ENCODE data around the gene CD72. TPM values are rescaled to one million over a fixed set of nuclear protein-coding genes. Genes with fewer than 3 reads are reported as not detected.

CD72 gene
- total RNA-seq, 1 donor from 2014 or later: 2.4 TPM

GRCh38 chr9:35609001-35609819 lies 9.0 kb downstream of the CD72 start:
- no peak for DNase-seq (ENCODE audit: low spot score)
- Mint-ChIP-seq H3K9me3 (ENCODE audit: unreplicated experiment) (no peaks in the 10 kb centered on the region), H3K36me3 (ENCODE audit: low read depth, unreplicated experiment) (peaks cover 9% of the 10 kb centered on the region), H3K27ac (ENCODE audit: unreplicated experiment) (no peak overlapping the region), H3K4me1 (ENCODE audit: unreplicated experiment) (peaks cover 5% of the 10 kb centered on the region), H3K27me3 (ENCODE audit: unreplicated experiment) (peaks cover 3% of the 10 kb centered on the region), H3K4me3 (ENCODE audit: unreplicated experiment) (no peak overlapping the region)
- no peak for TF ChIP-seq CTCF (IDR thresholded peaks at IDR 0.05; ENCODE audit: unreplicated experiment)

GRCh38 chr9:35608221-35608620 lies 10.0 kb downstream of the CD72 start:
- H3K27me3 Mint-ChIP-seq (ENCODE audit: unreplicated experiment): peaks cover 3% of the 10 kb centered on the region
- H3K36me3 Mint-ChIP-seq (ENCODE audit: low read depth, unreplicated experiment): peaks cover 12% of the 10 kb centered on the region
- DNase-seq (ENCODE audit: low spot score): no peak
- H3K9me3 Mint-ChIP-seq (ENCODE audit: unreplicated experiment): no peaks in the 10 kb centered on the region
- H3K27ac Mint-ChIP-seq (ENCODE audit: unreplicated experiment): no peak overlapping the region
- TF ChIP-seq CTCF (IDR thresholded peaks at IDR 0.05; ENCODE audit: unreplicated experiment): no peak
- H3K4me3 Mint-ChIP-seq (ENCODE audit: unreplicated experiment): no peak overlapping the region
- H3K4me1 Mint-ChIP-seq (ENCODE audit: unreplicated experiment): peaks cover 12% of the 10 kb centered on the region

- DNase-seq (ENCODE audit: low spot score): no peak
- Mint-ChIP-seq H3K27ac (ENCODE audit: unreplicated experiment) (no peak overlapping the region), H3K9me3 (ENCODE audit: unreplicated experiment) (no peaks in the 10 kb centered on the region)
Observed at GRCh38 chr9:35606726-35607125, 11.5 kb downstream of the CD72 start.

GRCh38 chr9:35606138-35606504 lies 12.1 kb downstream of the CD72 start:
- peaks cover 12% of the 10 kb centered on the region for H3K36me3 Mint-ChIP-seq (ENCODE audit: low read depth, unreplicated experiment)
- H3K27ac Mint-ChIP-seq (ENCODE audit: unreplicated experiment): no peak overlapping the region
- H3K27me3 Mint-ChIP-seq (ENCODE audit: unreplicated experiment): peaks cover 3% of the 10 kb centered on the region
- H3K9me3 Mint-ChIP-seq (ENCODE audit: unreplicated experiment): no peaks in the 10 kb centered on the region
- DNase-seq (ENCODE audit: low spot score): no peak
- TF ChIP-seq CTCF (IDR thresholded peaks at IDR 0.05; ENCODE audit: unreplicated experiment): no peak
- H3K4me1 Mint-ChIP-seq (ENCODE audit: unreplicated experiment): peaks cover 12% of the 10 kb centered on the region
- peak overlapping the region; percentile 88 for H3K4me3 Mint-ChIP-seq (ENCODE audit: unreplicated experiment)

More at GRCh38 chr9:35606726-35607125, 11.5 kb downstream of the CD72 start:
- no peak for TF ChIP-seq CTCF (IDR thresholded peaks at IDR 0.05; ENCODE audit: unreplicated experiment)
- Mint-ChIP-seq H3K36me3 (ENCODE audit: low read depth, unreplicated experiment) (peaks cover 12% of the 10 kb centered on the region), H3K4me1 (ENCODE audit: unreplicated experiment) (peaks cover 12% of the 10 kb centered on the region), H3K4me3 (ENCODE audit: unreplicated experiment) (peak overlapping the region; percentile 61), H3K27me3 (ENCODE audit: unreplicated experiment) (peaks cover 3% of the 10 kb centered on the region)

All from endothelial cell (in vitro differentiated cells).